Measurements from ENCODE around the gene MINDY1. TPM values are rescaled to one million over a fixed set of nuclear protein-coding genes. Genes with fewer than 3 reads are reported as not detected.

MINDY1 gene
- total RNA-seq, 1 donor, result 16.4 TPM

DNA sequence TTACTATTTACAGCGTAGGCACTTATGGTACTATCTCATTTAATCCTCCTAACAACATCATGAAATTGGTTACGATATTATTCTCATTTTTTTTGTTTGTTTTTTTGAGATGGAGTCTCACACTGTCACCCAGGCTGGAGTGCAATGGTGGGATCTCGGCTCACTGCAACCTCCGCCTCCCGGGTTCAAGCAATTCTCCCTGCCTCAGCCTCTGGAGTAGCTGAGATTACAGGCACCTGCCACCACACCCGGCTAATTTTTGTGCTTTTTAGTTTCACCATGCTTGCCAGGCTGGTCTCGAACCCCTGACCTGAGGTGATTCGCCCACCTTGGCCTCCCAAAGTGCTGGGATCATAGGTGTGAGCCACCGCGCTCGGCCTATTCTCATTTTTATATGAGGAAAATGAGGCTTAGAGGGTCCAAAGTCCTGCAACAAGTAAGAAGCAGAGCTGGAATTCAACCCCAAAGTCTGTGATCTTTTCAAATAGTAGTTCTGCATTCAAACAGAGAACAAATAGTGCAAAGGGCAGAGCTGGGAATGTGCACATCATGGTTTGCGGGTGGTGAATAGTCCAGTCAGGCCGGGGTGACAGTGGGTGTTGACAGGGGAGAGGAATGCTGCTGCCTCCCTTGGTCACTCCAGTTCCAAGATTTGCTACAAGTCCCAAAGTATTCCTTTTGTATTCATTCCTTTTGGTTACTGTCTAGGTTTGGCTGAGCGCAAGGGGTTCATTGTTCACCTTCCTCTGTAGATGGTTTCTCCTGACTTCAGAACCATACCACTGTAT is 6.2 kb upstream of the MINDY1 start:
- H3K4me3 ChIP-seq (ENCODE audit: low read depth, low read length), result no peak overlapping the region
- DNase-seq (ENCODE audit: low read depth), result no peak
- TF ChIP-seq, protein P1, sequence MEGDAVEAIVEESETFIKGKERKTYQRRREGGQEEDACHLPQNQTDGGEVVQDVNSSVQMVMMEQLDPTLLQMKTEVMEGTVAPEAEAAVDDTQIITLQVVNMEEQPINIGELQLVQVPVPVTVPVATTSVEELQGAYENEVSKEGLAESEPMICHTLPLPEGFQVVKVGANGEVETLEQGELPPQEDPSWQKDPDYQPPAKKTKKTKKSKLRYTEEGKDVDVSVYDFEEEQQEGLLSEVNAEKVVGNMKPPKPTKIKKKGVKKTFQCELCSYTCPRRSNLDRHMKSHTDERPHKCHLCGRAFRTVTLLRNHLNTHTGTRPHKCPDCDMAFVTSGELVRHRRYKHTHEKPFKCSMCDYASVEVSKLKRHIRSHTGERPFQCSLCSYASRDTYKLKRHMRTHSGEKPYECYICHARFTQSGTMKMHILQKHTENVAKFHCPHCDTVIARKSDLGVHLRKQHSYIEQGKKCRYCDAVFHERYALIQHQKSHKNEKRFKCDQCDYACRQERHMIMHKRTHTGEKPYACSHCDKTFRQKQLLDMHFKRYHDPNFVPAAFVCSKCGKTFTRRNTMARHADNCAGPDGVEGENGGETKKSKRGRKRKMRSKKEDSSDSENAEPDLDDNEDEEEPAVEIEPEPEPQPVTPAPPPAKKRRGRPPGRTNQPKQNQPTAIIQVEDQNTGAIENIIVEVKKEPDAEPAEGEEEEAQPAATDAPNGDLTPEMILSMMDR (IDR thresholded peaks at IDR 0.05; ENCODE audit: insufficient read depth, low read length), result no peak

DNA sequence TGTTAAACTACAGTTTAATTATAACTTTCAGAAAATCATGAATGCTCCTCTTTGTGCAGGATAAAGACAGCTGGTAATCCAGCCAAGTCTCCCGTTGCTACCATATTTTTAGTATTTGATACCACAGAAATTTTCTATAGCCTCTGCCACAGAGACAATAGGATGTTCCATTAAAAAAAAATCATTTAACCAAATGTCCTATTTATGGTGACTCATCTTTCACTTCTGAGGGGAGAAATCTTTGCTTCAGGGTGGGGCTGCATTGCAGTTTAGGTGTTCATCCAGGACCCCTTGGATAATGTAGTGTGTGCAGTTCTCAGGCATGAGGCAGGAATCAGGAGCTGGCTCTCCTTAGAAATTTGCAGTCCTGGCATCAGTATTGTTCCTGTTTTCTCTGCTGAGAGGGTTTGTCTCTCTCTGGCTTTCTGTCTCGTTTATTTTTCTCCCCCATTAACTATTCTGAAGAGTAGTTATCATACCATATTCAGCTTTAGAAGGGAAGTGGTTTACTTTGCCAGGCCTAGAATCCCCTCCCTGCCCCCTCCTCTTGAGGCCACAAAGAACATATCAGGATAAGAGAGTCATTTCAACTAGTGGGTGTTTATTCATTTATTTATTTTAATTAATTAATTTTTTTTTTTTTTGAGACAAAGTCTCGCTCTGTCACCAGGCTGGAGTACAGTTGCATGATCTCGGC is 4.6 kb upstream of the MINDY1 start:
- no peak overlapping the region for H3K4me3 ChIP-seq (ENCODE audit: low read depth, low read length)
- TF ChIP-seq, protein P1 (IDR thresholded peaks at IDR 0.05; ENCODE audit: insufficient read depth, low read length), result no peak
- DNase-seq (ENCODE audit: low read depth), result peak; percentile 11

DNA sequence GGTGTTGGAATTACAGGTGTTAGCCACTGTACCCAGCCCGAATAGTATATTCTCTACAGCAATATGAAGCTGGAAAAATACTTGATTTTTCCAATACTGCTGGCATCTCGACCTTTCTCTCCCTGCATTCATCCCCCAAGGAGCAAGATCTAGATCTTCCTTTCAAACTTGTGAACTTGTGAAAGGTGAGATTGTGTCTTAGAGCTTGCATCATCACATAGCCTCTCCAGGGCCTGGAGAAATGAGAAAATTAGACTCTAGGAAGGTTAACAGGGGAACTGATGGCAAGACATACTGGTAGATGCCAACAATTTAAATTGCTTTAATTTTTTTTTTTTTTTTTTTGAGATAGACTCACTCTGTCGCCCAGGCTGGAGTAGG is 3.6 kb upstream of the MINDY1 start:
- TF ChIP-seq, protein P1 (IDR thresholded peaks at IDR 0.05; ENCODE audit: insufficient read depth, low read length), result no peak
- DNase-seq (ENCODE audit: low read depth), result no peak

DNA sequence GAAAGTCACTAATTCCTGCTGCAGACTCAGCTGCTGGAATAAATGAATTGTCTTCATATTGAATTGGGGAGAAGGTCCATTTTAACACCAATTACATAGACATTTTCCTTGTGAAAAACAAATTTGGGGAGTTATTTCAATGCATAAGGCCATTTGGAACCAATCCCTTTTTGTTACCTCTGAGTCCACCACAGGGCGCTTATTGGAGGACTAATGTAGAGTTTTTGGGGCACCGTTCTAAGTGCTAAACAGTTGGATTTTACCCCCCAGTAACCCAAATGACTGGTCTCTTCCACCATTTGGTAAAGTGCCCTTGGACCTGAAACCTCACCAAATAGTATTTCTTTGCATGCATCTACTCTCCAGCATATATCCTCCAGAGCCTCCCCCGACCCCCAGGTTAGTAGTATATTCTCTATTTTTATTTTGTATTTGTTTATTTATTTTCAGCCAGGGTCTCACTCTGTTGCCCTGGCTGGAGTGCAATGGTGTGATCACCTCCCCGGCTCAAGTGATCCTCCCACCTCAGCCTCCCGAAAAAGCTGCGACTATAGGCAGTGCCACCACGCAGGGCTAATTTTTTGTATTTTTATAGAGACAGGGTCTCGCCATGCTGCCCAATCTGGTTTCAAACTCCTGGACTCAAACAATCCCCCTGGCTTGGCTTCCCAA is 3.1 kb upstream of the MINDY1 start:
- H3K4me3 ChIP-seq (ENCODE audit: low read depth, low read length), result peak overlapping the region; percentile 97
- no peak for DNase-seq (ENCODE audit: low read depth)

More for the DNA sequence above, 3.6 kb upstream of the MINDY1 start:
- no peak overlapping the region for H3K4me3 ChIP-seq (ENCODE audit: low read depth, low read length)

DNA sequence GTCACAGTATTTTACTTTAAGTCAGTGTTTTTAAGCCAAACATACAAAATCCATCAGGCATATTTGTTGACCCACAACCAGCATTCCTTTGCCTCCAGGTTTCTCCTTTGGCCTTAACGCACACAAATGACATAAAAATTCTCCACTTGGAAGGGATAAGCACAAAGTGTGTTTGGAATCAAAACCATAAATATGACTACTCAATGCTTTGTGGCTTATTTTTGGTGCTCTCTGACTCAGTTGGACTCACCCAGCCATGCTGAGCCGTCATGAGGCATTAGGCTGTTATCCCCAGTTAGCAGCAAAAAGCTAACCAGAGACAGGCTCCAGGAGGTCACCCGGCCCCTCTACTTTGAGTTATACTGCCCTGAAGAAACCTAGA is 2.5 kb upstream of the MINDY1 start:
- DNase-seq (ENCODE audit: low read depth), result peak; percentile 58
- TF ChIP-seq, protein P1 (IDR thresholded peaks at IDR 0.05; ENCODE audit: insufficient read depth, low read length), result no peak

More for the DNA sequence above, 3.1 kb upstream of the MINDY1 start:
- TF ChIP-seq, protein P1 (IDR thresholded peaks at IDR 0.05; ENCODE audit: insufficient read depth, low read length), result no peak

DNA sequence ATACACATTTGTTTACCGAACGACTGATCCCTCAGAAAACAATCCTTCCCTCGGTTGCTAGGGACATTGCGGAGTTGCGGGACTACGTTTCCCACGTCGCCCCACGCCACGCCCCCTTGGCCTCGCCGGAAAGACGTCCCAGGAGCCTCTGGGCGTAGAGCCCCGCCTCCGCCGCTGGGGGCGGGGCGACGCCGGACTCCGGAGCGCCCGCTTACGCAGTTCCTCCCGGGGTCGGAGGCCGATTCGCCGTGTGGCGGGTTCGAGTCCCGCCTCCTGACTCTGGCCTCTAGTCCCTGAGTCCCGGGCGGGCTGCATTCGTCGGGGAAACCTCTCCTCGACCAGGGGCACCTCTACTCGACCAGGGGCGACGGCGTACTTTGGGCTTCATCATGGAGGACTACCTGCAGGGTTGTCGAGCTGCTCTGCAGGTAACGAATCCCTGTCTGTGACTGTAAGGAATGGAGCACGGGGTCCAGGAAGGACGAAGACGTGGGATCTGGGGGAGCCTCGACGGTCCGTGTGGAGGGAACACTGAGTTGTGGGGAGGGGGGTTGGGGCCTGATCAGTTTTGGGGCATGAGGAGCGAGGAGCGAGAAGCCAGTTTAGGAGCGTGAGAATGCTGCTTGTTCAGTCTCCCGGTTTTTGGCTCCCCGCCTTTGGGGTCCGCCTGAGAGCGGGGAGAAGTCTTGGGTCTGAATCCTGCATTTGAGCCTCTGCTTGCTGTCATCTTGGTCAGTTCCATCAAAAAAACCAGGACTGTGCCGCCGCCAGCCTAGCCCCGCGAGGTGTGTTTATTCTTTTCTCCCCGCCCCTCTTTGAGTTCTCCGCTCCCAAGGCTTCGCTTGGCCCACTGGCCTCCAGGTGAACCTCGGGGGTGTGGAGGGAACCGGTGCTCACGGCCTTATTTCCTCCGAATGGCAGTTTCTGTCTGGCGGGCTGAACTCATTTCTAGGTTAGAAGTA is 1.8 kb upstream of the MINDY1 start, which contains the start of gene PRUNE1:
PRUNE1 (plus strand) TSS at position 206 of the 962 bp plus-strand sequence; CDS start at position 390, 184 bp downstream.
- peak; percentile 93 for DNase-seq (ENCODE audit: low read depth)
- TF ChIP-seq, protein P1 (IDR thresholded peaks at IDR 0.05; ENCODE audit: insufficient read depth, low read length), result no peak
- H3K4me3 ChIP-seq (ENCODE audit: low read depth, low read length), result peak within 1 kb of the TSS; percentile 97

More for the DNA sequence above, 2.5 kb upstream of the MINDY1 start:
- peak overlapping the region; percentile 97 for H3K4me3 ChIP-seq (ENCODE audit: low read depth, low read length)

All from fibroblast of the aortic adventitia (primary cell).